GM10266 (cell line): ENCODE measurements around the gene RGL3.

ENCODE experiments used
- DNase-seq: peaks from one replicate; pipeline ENCODE4 v3.0.0; 2012; ENCODE audit errors: extremely low spot score
- CTCF ChIP-seq: IDR thresholded peaks from 2 replicates; pipeline ENCODE4 v1.5.1; 2012; ENCODE audit warnings: mild to moderate bottlenecking, low read depth; ENCODE audit not compliant: control insufficient read depth, insufficient read depth; ENCODE audit errors: missing control alignments

RGL3 gene

GRCh38 chr19:11399667-11400066 lies 19.4 kb downstream of the RGL3 start:
- peak; percentile 8 for DNase-seq
- TF ChIP-seq CTCF = no peak

- no peak for TF ChIP-seq CTCF
- DNase-seq = peak; percentile 3
Observed at GRCh38 chr19:11397089-11397610, 22.0 kb downstream of the RGL3 start.

- TF ChIP-seq CTCF = no peak
- no peak for DNase-seq
Observed at GRCh38 chr19:11390933-11391680, 28.0 kb downstream of the RGL3 start.

- TF ChIP-seq CTCF = no peak
- peak; percentile 1 for DNase-seq
Observed at GRCh38 chr19:11390359-11390758, 28.8 kb downstream of the RGL3 start.

GRCh38 chr19:11387162-11388034 lies 31.7 kb downstream of the RGL3 start:
- DNase-seq = peak; percentile 2

GRCh38 chr19:11384778-11385129 lies 34.4 kb downstream of the RGL3 start:
- no peak for TF ChIP-seq CTCF
- DNase-seq = no peak

More at GRCh38 chr19:11387162-11388034, 31.7 kb downstream of the RGL3 start:
- no peak for TF ChIP-seq CTCF

- no peak for DNase-seq
- TF ChIP-seq CTCF = no peak
Observed at GRCh38 chr19:11383706-11384048, 35.4 kb downstream of the RGL3 start.
